Measurements from ENCODE around the gene LRWD1.

GRCh38 chr7:102415685-102416225, 49.0 kb upstream of the LRWD1 start:
- TF ChIP-seq CTCF (conservative IDR thresholded peaks at IDR 0.05; ENCODE audit: low read length) (no peak), EZH2phosphoT487 (IDR thresholded peaks at IDR 0.05; ENCODE audit: borderline replicate concordance, low read depth, low read length) (no peak)
